K562 (cell line): ENCODE measurements around the gene SPOCK2. TPM values are rescaled to one million over a fixed set of nuclear protein-coding genes. Genes with fewer than 3 reads are reported as not detected.

ENCODE experiments used
- ATAC-seq: fragments of 200-7000 bp; cut with Tn5 transposase; 3 replicates; pipeline ENCODE4 v1.9.1; 2020; ENCODE audit warnings: moderate library complexity
- BruUV-seq: library from RNA; stranded (reverse); fragments of 400-500 nt; replicated peaks from 2 replicates; lab custom pipeline; 2021; lab: Mats Ljungman, UMichigan
- CTCF ChIA-PET: fragments of 300-600 bp; formaldehyde crosslinking; extraction: SDS; loops from one replicate; lab custom pipeline; 2021; ENCODE audit warnings: low intra/inter-chr PET ratio; lab: Yijun Ruan, JAX
- POLR2A ChIA-PET: fragments of 300-600, 350-650 bp; sonication (Branson Sonifier 250); formaldehyde crosslinking; extraction: SDS; loops from one replicate; lab custom pipeline; 2021; ENCODE audit warnings: antibody characterized with exemption, inconsistent platforms; lab: Yijun Ruan, JAX
- DNase-seq, 4 experiments: peaks; one replicate each; pipeline versions ENCODE4 v3.0.0 to v3.0.0-alpha.2; 2011 to 2018; ENCODE audit warnings: low spot score in 3 of 4, mixed read lengths in 3 of 4; ENCODE audit errors: extremely low read depth in 1 of 4
- FAIRE-seq: peaks from 2 replicates; lab custom pipeline; 2011; peaks lifted over from hg19 to GRCh38; lab: Jason Lieb, UNC
- H2AFZ ChIP-seq: 2 replicates; pipeline ENCODE4 v1.6.0; 2011; ENCODE audit warnings: low read depth, low read length, control low read depth, inconsistent platforms
- H3K27ac ChIP-seq: fragments of 200-600 bp; 3 replicates; pipeline ENCODE4 v1.8.0; 2011; ENCODE audit warnings: low read depth, mild to moderate bottlenecking, control low read depth, inconsistent platforms, low read length, moderate library complexity, mixed read lengths; ENCODE audit errors: extremely low read depth
- H3K27me3 ChIP-seq, 2 experiments: fragments of 300-600 bp in 1 of 2; 2 replicates in 1 of 2; 3 replicates in 1 of 2; pipeline versions ENCODE4 v1.6.0 to v1.8.0; 2011; ENCODE audit warnings: inconsistent platforms in 2 of 2, low read length in 2 of 2, mild to moderate bottlenecking in 1 of 2, mixed read lengths in 1 of 2, moderate library complexity in 1 of 2; ENCODE audit not compliant: control insufficient read depth in 2 of 2, insufficient read depth in 2 of 2
- H3K36me3 ChIP-seq: fragments of 300-600 bp; 3 replicates; pipeline ENCODE4 v1.8.0; 2011; ENCODE audit warnings: mild to moderate bottlenecking, low read length, inconsistent platforms; ENCODE audit not compliant: control insufficient read depth, insufficient read depth
- H3K4me1 ChIP-seq, 2 experiments: fragments of 200-600 bp in 1 of 2; replicated peaks in 1 of 2; 2 replicates in 1 of 2; 3 replicates in 1 of 2; pipeline versions ENCODE4 v1.5.1 to v1.8.0; 2011; ENCODE audit warnings: inconsistent platforms in 2 of 2, low read length in 2 of 2, mild to moderate bottlenecking in 1 of 2, mixed read lengths in 1 of 2, moderate library complexity in 1 of 2; ENCODE audit not compliant: control insufficient read depth in 2 of 2, insufficient read depth in 2 of 2
- H3K4me2 ChIP-seq: 2 replicates; pipeline ENCODE4 v1.6.1; 2011; ENCODE audit warnings: low read length, control low read depth, inconsistent platforms, mixed read lengths; ENCODE audit not compliant: insufficient read depth
- H3K4me3 ChIP-seq: fragments of 200-600 bp; sonication (generic), shearing (Covaris generic); 2 replicates; pipeline ENCODE4 v1.5.1; 2016; ENCODE audit warnings: control low read depth, inconsistent platforms
- H3K79me2 ChIP-seq: fragments of 200-600 bp; 3 replicates; pipeline ENCODE4 v1.8.0; 2011; ENCODE audit warnings: low read length, inconsistent platforms; ENCODE audit not compliant: control insufficient read depth, insufficient read depth
- H3K9ac ChIP-seq, 2 experiments: 2 replicates each; pipeline versions ENCODE4 v1.6.0 to v1.6.1; 2011; ENCODE audit warnings: low read depth in 2 of 2, low read length in 2 of 2, control low read depth in 1 of 2, inconsistent platforms in 1 of 2, mild to moderate bottlenecking in 1 of 2, mixed read lengths in 1 of 2; ENCODE audit not compliant: insufficient read depth in 1 of 2
- H3K9me1 ChIP-seq: one replicate; pipeline ENCODE4 v1.6.0; 2011; ENCODE audit warnings: inconsistent platforms, mild to moderate bottlenecking, low read length, moderate library complexity; ENCODE audit not compliant: control insufficient read depth, insufficient read depth
- H3K9me3 ChIP-seq: replicated peaks from 2 replicates; pipeline ENCODE4 v1.5.1; 2011; ENCODE audit warnings: low read depth, low read length, inconsistent platforms; ENCODE audit not compliant: control insufficient read depth, insufficient read depth
- H4K20me1 ChIP-seq: replicated peaks from 2 replicates; pipeline ENCODE4 v1.6.1; 2011; ENCODE audit warnings: low read length, inconsistent platforms, mixed read lengths; ENCODE audit not compliant: control insufficient read depth, insufficient read depth
- BRD9 ChIP-seq: fragments of 450-650 bp; IDR thresholded peaks from 2 replicates; pipeline ENCODE4 v1.6.1; 2018; ENCODE audit warnings: low read depth; ENCODE audit not compliant: partially characterized antibody
- CBFA2T3 ChIP-seq: fragments of 450-650 bp; IDR thresholded peaks from 2 replicates; pipeline ENCODE4 v1.6.1; 2017
- CHD1 ChIP-seq: fragments of 200-600 bp; sonication (generic); IDR thresholded peaks from one replicate; pipeline ENCODE4 v1.6.1; 2012; ENCODE audit warnings: mild to moderate bottlenecking, moderate library complexity, low read length, inconsistent platforms
- CREM ChIP-seq: IDR thresholded peaks from 2 replicates; pipeline ENCODE4 v1.6.1; 2014; ENCODE audit warnings: antibody characterized with exemption, low read depth
- GATA2 ChIP-seq: sonication (generic); formaldehyde crosslinking; IDR thresholded peaks from 2 replicates; pipeline ENCODE4 v1.4.0; 2020; ENCODE audit warnings: mild to moderate bottlenecking, missing genetic modification reagents
- KLF1 ChIP-seq: fragments of 450-650 bp; IDR thresholded peaks from 2 replicates; pipeline ENCODE4 v1.6.1; 2016; ENCODE audit warnings: missing genetic modification characterization, missing compliant biosample characterization
- LARP7 ChIP-seq: fragments of 450-650 bp; IDR thresholded peaks from 2 replicates; pipeline ENCODE4 v1.6.1; 2016
- NR2F6 ChIP-seq: fragments of 450-650 bp; formaldehyde crosslinking; IDR thresholded peaks from 2 replicates; pipeline ENCODE4 v1.4.0; 2020; ENCODE audit warnings: mild to moderate bottlenecking
- PML ChIP-seq: IDR thresholded peaks from 2 replicates; pipeline ENCODE4 v1.6.1; 2012; ENCODE audit warnings: low read length, inconsistent platforms
- POLR3A ChIP-seq: IDR thresholded peaks from 2 replicates; pipeline ENCODE4 v1.6.1; 2011; ENCODE audit warnings: borderline replicate concordance, mild to moderate bottlenecking, moderate library complexity; ENCODE audit not compliant: insufficient read length, insufficient read depth; ENCODE audit errors: extremely low read depth
- TAF9B ChIP-seq: fragments of 450-650 bp; IDR thresholded peaks from 2 replicates; pipeline ENCODE4 v1.6.1; 2018; ENCODE audit warnings: mild to moderate bottlenecking; ENCODE audit not compliant: partially characterized antibody
- ZNF507 ChIP-seq: conservative IDR thresholded peaks from 2 replicates; pipeline ENCODE4 v1.6.1; 2017; ENCODE audit warnings: missing genetic modification characterization, missing compliant biosample characterization
- ZNF583 ChIP-seq: fragments of 250-450 bp; sonication (Bioruptor Pico); IDR thresholded peaks from 2 replicates; pipeline ENCODE4 v1.4.0; 2020
- ZNF77 ChIP-seq: fragments of 250-450 bp; sonication (Bioruptor Pico); IDR thresholded peaks from 2 replicates; pipeline ENCODE4 v1.5.0; 2020
- WGBS: fragments of 100-300 bp; shearing (Covaris generic); methylation state at CpG from one replicate; pipeline ENCODE4 v1.1.6; 2016; ENCODE audit warnings: low coverage, mixed read lengths; ENCODE audit not compliant: insufficient coverage; ENCODE audit errors: missing lambda C conversion rate; 5-methylcytosine and 5-hydroxymethylcytosine counted together
- in situ Hi-C: fragments of 300-500 bp; cut with MboI; formaldehyde crosslinking; loops from 4 replicates; pipeline ENCODE4 v1.15.0; 2018; ENCODE audit warnings: inconsistent platforms, mixed read lengths
- intact Hi-C: fragments of 100-400 bp; cut with micrococcal nuclease; formaldehyde crosslinking; loops from 2 replicates; pipeline ENCODE4 v1.14.2; 2022
- polyA plus RNA-seq, 8 experiments: library from polyadenylated mRNA; depleted of rRNA in 4 of 8; stranded (reverse) in 5 of 8; unstranded in 3 of 8; fragments of >200 nt; fragmentation: Nextera tagmentation in 2 of 8; fragmentation: Illumina TruSeq in 1 of 8; extraction: Ambion mirVana in 2 of 8; extraction: Trizol in 1 of 8; gene quantifications; 2 replicates each; pipeline versions ENCODE4 v1.2.1 to v1.2.3, GENCODE V29; 2011 to 2014; ENCODE audit warnings: inconsistent platforms in 1 of 8, missing spikeins in 1 of 8
- total RNA-seq, 7 experiments: library from RNA; depleted of rRNA in 6 of 7; stranded (reverse); fragments of >200 nt in 6 of 7; fragmentation: Illumina TruSeq in 2 of 7; extraction: Trizol in 2 of 7; gene quantifications; 2 replicates each; pipeline versions ENCODE4 v1.2.1 to v1.2.3, GENCODE V29; 2011 to 2021; ENCODE audit warnings: low replicate concordance in 1 of 7
- TF ChIP-seq, protein P1 (sequence below), 2 experiments: IDR thresholded peaks in 1 of 2; conservative IDR thresholded peaks in 1 of 2; 2 replicates each; pipeline ENCODE4 v1.6.1; 2016; ENCODE audit warnings: low read depth in 2 of 2, mild to moderate bottlenecking in 1 of 2, missing compliant biosample characterization in 1 of 2, missing genetic modification characterization in 1 of 2, moderate library complexity in 1 of 2
- TF ChIP-seq, protein P2 (sequence below): fragments of 250-450 bp; sonication (Bioruptor Pico); IDR thresholded peaks from 2 replicates; pipeline ENCODE4 v1.5.0; 2021; ENCODE audit warnings: mild to moderate bottlenecking, borderline replicate concordance
- TF ChIP-seq, protein P3 (sequence below): fragments of 450-650 bp; IDR thresholded peaks from 2 replicates; pipeline ENCODE4 v1.6.1; 2016

SPOCK2 gene
- total and polyA plus RNA-seq, 9 of the 15 experiments (the other 6 are each of a cell fraction or from before 2014, with no cell fraction given): 0.04 to 0.86 (median 0.11) TPM; not detected in 2

DNA sequence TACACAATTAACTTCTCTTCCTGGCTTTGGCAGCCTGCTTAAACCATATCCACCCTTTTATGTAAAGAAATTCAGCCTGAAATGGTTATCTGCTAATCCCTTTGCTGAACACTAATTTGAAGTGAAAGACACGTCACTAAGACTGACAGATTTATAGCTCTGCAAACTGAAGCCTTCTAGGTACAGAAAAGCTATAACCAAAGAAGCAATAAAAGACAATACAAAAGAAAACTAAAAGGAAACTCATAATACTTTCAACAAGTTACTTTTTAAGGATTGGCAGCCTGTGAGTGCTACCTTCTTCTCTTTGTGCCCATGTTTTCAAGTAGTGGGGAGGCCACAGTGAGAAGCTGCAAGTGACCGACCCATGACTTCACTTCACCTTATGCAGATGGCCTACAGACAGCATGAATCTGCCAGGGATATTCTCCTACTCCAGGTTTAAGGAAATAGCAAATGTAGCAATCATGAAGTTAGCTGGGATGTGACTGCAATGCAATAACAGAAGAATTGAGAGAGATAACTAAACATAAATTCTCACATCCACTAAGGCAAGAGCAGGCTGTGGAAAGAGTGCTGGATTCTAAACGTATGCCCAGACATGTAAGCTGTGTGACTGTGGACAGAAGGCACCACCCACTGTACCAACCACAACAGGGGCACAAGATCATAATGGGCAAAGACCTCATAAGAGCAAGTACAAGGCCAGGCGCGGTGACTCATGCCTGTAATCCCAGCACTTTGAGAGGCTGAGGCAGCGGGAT, 10.7 kb upstream of the SPOCK2 start:
- H3K9ac ChIP-seq: peak overlapping the region in 1 of 2 experiments; percentile 9; a peak in 2 of 4 replicates
- peaks cover 15 to 37% of the 10 kb centered on the region in 2 experiments for H3K4me1 ChIP-seq
- CTCF ChIA-PET: no interaction called here
- peak in 2 of 4 experiments; percentile 42 to 69 for DNase-seq
- FAIRE-seq: peak; percentile 69
- in situ Hi-C loops (no loop called here), intact Hi-C loops (no loop called here)
- POLR2A ChIA-PET: interaction anchor here (0.7 to 1.8 kb wide), 12 partner anchors 9 to 1105 kb away, joined by 3 to 10 read pairs (median 4); partner anchors contain the start of gene ASCC1
- peak overlapping the region; percentile 63 for H3K27ac ChIP-seq
- H4K20me1 ChIP-seq: no peaks in the 10 kb centered on the region
- H3K27me3 ChIP-seq: no peaks in the 10 kb centered on the region
- H3K9me1 ChIP-seq: no peaks in the 10 kb centered on the region
- H3K79me2 ChIP-seq: no peaks in the 10 kb centered on the region
- peak; percentile 70 for ATAC-seq
- BruUV-seq: no TSS peak
- H2AFZ ChIP-seq: no peak overlapping the region
- H3K4me3 ChIP-seq: no peak overlapping the region
- no peaks in the 10 kb centered on the region for H3K9me3 ChIP-seq
- 61% methylated on average over 6 of the region's 6 CpGs for WGBS
- peaks cover 27% of the 10 kb centered on the region; the same call in 2 of the 3 replicates for H3K36me3 ChIP-seq
- peak overlapping the region; percentile 7; the same call in 1 of the 2 replicates for H3K4me2 ChIP-seq
- peak; percentile 98 for TF ChIP-seq ZNF583 (CRISPR knock-in tag)
- no peak for TF ChIP-seq ZNF77 (CRISPR knock-in tag)
- no peak for TF ChIP-seq ZNF507 (tag)
- peak; percentile 31; the same call in 1 of the 2 replicates for TF ChIP-seq CBFA2T3
- TF ChIP-seq, protein P1, sequence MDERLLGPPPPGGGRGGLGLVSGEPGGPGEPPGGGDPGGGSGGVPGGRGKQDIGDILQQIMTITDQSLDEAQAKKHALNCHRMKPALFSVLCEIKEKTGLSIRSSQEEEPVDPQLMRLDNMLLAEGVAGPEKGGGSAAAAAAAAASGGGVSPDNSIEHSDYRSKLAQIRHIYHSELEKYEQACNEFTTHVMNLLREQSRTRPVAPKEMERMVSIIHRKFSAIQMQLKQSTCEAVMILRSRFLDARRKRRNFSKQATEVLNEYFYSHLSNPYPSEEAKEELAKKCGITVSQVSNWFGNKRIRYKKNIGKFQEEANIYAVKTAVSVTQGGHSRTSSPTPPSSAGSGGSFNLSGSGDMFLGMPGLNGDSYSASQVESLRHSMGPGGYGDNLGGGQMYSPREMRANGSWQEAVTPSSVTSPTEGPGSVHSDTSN (CRISPR knock-in tag; IDR thresholded peaks at IDR 0.05; ENCODE audit: low read depth): peak; percentile 68
- TF ChIP-seq, protein P1 (tag; conservative IDR thresholded peaks at IDR 0.05; ENCODE audit: low read depth): peak; percentile 97
- TF ChIP-seq NR2F6 (CRISPR knock-in tag): 0 out of 2 replicates have a peak, but pooled peaks have one; percentile 73
- TF ChIP-seq, protein P2, sequence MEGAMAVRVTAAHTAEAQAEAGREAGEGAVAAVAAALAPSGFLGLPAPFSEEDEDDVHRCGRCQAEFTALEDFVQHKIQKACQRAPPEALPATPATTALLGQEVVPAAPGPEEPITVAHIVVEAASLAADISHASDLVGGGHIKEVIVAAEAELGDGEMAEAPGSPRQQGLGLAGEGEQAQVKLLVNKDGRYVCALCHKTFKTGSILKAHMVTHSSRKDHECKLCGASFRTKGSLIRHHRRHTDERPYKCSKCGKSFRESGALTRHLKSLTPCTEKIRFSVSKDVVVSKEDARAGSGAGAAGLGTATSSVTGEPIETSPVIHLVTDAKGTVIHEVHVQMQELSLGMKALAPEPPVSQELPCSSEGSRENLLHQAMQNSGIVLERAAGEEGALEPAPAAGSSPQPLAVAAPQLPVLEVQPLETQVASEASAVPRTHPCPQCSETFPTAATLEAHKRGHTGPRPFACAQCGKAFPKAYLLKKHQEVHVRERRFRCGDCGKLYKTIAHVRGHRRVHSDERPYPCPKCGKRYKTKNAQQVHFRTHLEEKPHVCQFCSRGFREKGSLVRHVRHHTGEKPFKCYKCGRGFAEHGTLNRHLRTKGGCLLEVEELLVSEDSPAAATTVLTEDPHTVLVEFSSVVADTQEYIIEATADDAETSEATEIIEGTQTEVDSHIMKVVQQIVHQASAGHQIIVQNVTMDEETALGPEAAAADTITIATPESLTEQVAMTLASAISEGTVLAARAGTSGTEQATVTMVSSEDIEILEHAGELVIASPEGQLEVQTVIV (CRISPR knock-in tag): no peak
- no peak for TF ChIP-seq TAF9B
- TF ChIP-seq LARP7: no peak
- TF ChIP-seq POLR3A: no peak
- TF ChIP-seq KLF1: no peak
- peak; percentile 24; the same call in 1 of the 2 replicates for TF ChIP-seq PML
- TF ChIP-seq BRD9: no peak
- TF ChIP-seq, protein P3, sequence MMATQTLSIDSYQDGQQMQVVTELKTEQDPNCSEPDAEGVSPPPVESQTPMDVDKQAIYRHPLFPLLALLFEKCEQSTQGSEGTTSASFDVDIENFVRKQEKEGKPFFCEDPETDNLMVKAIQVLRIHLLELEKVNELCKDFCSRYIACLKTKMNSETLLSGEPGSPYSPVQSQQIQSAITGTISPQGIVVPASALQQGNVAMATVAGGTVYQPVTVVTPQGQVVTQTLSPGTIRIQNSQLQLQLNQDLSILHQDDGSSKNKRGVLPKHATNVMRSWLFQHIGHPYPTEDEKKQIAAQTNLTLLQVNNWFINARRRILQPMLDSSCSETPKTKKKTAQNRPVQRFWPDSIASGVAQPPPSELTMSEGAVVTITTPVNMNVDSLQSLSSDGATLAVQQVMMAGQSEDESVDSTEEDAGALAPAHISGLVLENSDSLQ: peak; percentile 97
- TF ChIP-seq CHD1: no peak
- TF ChIP-seq CREM: peak; percentile 90
- peak; percentile 54; the same call in 1 of the 2 replicates for TF ChIP-seq GATA2 (CRISPR knock-in tag)
